A549 (cell line): Measurements from ENCODE around the gene SYT8. TPM values are rescaled to one million over a fixed set of nuclear protein-coding genes. Genes with fewer than 3 reads are reported as not detected.
"Not testable (repeated sequence)": the region's sequence is repeated elsewhere in the genome, so short reads cannot be mapped to it uniquely, and the experiment has no call there.

Source experiments
- ATAC-seq, 2 experiments: fragments of 200-7000 bp in 1 of 2; fragments of >200 bp in 1 of 2; cut with Nextera tagmentation in 1 of 2; cut with Tn5 transposase in 1 of 2; 3 replicates each; pipeline versions ENCODE4 v1.8.0 to v1.9.1; 2018 to 2020; ENCODE audit warnings: mild to moderate bottlenecking in 1 of 2, moderate library complexity in 1 of 2
- CTCF ChIA-PET: fragments of 300-600 bp; sonication (Branson Sonifier 250); formaldehyde crosslinking; extraction: SDS; loops from one replicate; lab custom pipeline; 2021; ENCODE audit warnings: antibody characterized with exemption, inconsistent platforms; lab: Yijun Ruan, JAX
- POLR2A ChIA-PET: fragments of 350-600 bp; formaldehyde crosslinking; extraction: SDS; loops from one replicate; lab custom pipeline; 2021; ENCODE audit warnings: antibody characterized with exemption, inconsistent platforms; lab: Yijun Ruan, JAX
- DNase-seq, 2 experiments: peaks; one replicate each; pipeline versions ENCODE4 v3.0.0 to v3.0.0-alpha.2; 2011 to 2016; ENCODE audit warnings: low read depth in 1 of 2, low spot score in 1 of 2
- FAIRE-seq: peaks from 2 replicates; lab custom pipeline; 2011; peaks lifted over from hg19 to GRCh38; lab: Jason Lieb, UNC
- H3K27ac ChIP-seq, 2 experiments: fragments of >200 bp; sonication (Bioruptor Twin); formaldehyde crosslinking; 3 replicates each; pipeline ENCODE4 v1.5.1; 2016 to 2017
- H3K4me1 ChIP-seq: fragments of >200 bp; sonication (Bioruptor Twin); formaldehyde crosslinking; 3 replicates; pipeline ENCODE4 v1.6.1; 2016
- H3K4me2 ChIP-seq: fragments of >200 bp; sonication (Bioruptor Twin); formaldehyde crosslinking; 3 replicates; pipeline ENCODE4 v1.6.1; 2016
- H3K4me3 ChIP-seq: fragments of >200 bp; sonication (Bioruptor Twin); formaldehyde crosslinking; 3 replicates; pipeline ENCODE4 v1.5.1; 2016
- H3K9me3 ChIP-seq: fragments of >200 bp; sonication (Bioruptor Twin); formaldehyde crosslinking; 3 replicates; pipeline ENCODE4 v1.6.1; 2016
- BCL3 ChIP-seq: fragments of >200 bp; sonication (Bioruptor Twin); formaldehyde crosslinking; IDR thresholded peaks from 3 replicates; pipeline ENCODE4 v1.6.1; 2016
- CEBPB ChIP-seq, 2 experiments: fragments of >200 bp in 1 of 2; sonication (Bioruptor Twin) in 1 of 2; formaldehyde crosslinking in 1 of 2; IDR thresholded peaks; 2 replicates each; pipeline ENCODE4 v1.6.1; 2012 to 2016
- CHD4 ChIP-seq: fragments of 200-600 bp; sonication (generic); IDR thresholded peaks from 2 replicates; pipeline ENCODE4 v1.6.1; 2016; ENCODE audit warnings: antibody characterized with exemption, mild to moderate bottlenecking, borderline replicate concordance
- ESRRA ChIP-seq: fragments of 150-350 bp; IDR thresholded peaks from 2 replicates; pipeline ENCODE4 v1.6.1; 2014; ENCODE audit warnings: mild to moderate bottlenecking, low read length, borderline replicate concordance
- FOSB ChIP-seq: fragments of 250-450 bp; sonication (Bioruptor Pico); IDR thresholded peaks from 2 replicates; pipeline ENCODE4 v1.5.0; 2020; ENCODE audit warnings: mild to moderate bottlenecking, moderate library complexity
- FOSL2 ChIP-seq, 2 experiments: fragments of 450-650 bp in 1 of 2; fragments of >200 bp in 1 of 2; sonication (Bioruptor Twin) in 1 of 2; formaldehyde crosslinking; IDR thresholded peaks; 2 replicates each; pipeline versions ENCODE4 v1.5.0 to v1.6.1; 2016 to 2020; ENCODE audit warnings: mild to moderate bottlenecking in 1 of 2, moderate library complexity in 1 of 2
- HDAC2 ChIP-seq: fragments of 200-600 bp; sonication (generic); IDR thresholded peaks from 2 replicates; pipeline ENCODE4 v1.6.1; 2016
- HOXA7 ChIP-seq: fragments of 250-450 bp; sonication (Bioruptor Pico); IDR thresholded peaks from 2 replicates; pipeline ENCODE4 v1.5.0; 2020; ENCODE audit warnings: mild to moderate bottlenecking, moderate library complexity
- HOXB13 ChIP-seq: fragments of 250-450 bp; sonication (Bioruptor Pico); IDR thresholded peaks from 2 replicates; pipeline ENCODE4 v1.5.0; 2020; ENCODE audit warnings: low read depth, mild to moderate bottlenecking, moderate library complexity
- KDM5A ChIP-seq: fragments of 200-600 bp; sonication (generic); IDR thresholded peaks from 2 replicates; pipeline ENCODE4 v1.6.1; 2016; ENCODE audit warnings: antibody characterized with exemption, mild to moderate bottlenecking
- MAX ChIP-seq: IDR thresholded peaks from 2 replicates; pipeline ENCODE4 v1.6.1; 2012
- NFE2L2 ChIP-seq: fragments of 150-350 bp; conservative IDR thresholded peaks from 2 replicates; pipeline ENCODE4 v1.6.1; 2014; ENCODE audit warnings: low read length
- NPAS2 ChIP-seq: fragments of 250-450 bp; sonication (Bioruptor Pico); IDR thresholded peaks from 2 replicates; pipeline ENCODE4 v1.8.0; 2022; ENCODE audit warnings: mild to moderate bottlenecking, moderate library complexity, borderline replicate concordance
- NR3C1 ChIP-seq: fragments of >200 bp; sonication (Bioruptor Twin); formaldehyde crosslinking; IDR thresholded peaks from 3 replicates; pipeline ENCODE4 v1.6.1; 2017
- POLR2AphosphoS2 ChIP-seq: conservative IDR thresholded peaks from 2 replicates; pipeline ENCODE4 v1.6.1; 2012; ENCODE audit warnings: low read length, improper control_type of control experiment, inconsistent platforms
- RFX5 ChIP-seq: fragments of 450-650 bp; IDR thresholded peaks from 2 replicates; pipeline ENCODE4 v1.7.1; 2014; ENCODE audit warnings: antibody characterized with exemption, mild to moderate bottlenecking, moderate library complexity
- SREBF2 ChIP-seq: fragments of 450-650 bp; IDR thresholded peaks from 2 replicates; pipeline ENCODE4 v1.6.1; 2014; ENCODE audit warnings: mild to moderate bottlenecking, moderate library complexity
- ZNF302 ChIP-seq: fragments of 250-450 bp; sonication (Bioruptor Pico); IDR thresholded peaks from 2 replicates; pipeline ENCODE4 v1.9.0; 2021; ENCODE audit warnings: inconsistent platforms, mild to moderate bottlenecking, moderate library complexity
- WGBS: methylation state at CpG from one replicate; pipeline ENCODE4 v1.1.6; 2017; ENCODE audit errors: missing lambda C conversion rate; 5-methylcytosine and 5-hydroxymethylcytosine counted together
- polyA plus RNA-seq, 4 experiments: library from polyadenylated mRNA; depleted of rRNA in 3 of 4; stranded (reverse); fragments of >200 nt; fragmentation: RNase III in 1 of 4; extraction: RNeasy Plus Mini Kit Qiagen cat#74134 plus additional on column Dnase treatment in 1 of 4; gene quantifications; 2 replicates in 3 of 4; 3 replicates in 1 of 4; pipeline ENCODE4 v1.2.3, GENCODE V29; 2011 to 2017
- TF ChIP-seq, protein P1 (sequence below): IDR thresholded peaks from 2 replicates; pipeline ENCODE4 v1.6.1; 2012; ENCODE audit warnings: low read depth, borderline replicate concordance
- TF ChIP-seq, protein P2 (sequence below): fragments of 200-600 bp; sonication (generic); IDR thresholded peaks from 2 replicates; pipeline ENCODE4 v1.6.1; 2016; ENCODE audit warnings: antibody characterized with exemption, mild to moderate bottlenecking, moderate library complexity
- TF ChIP-seq, protein P3 (sequence below): fragments of >200 bp; sonication (Bioruptor Twin); formaldehyde crosslinking; IDR thresholded peaks from 2 replicates; pipeline ENCODE4 v1.6.1; 2016

The SYT8 gene
- polyA plus RNA-seq, 2 of the 4 experiments (the other 2 are of a cell fraction) = 0.25 TPM; not detected in 1

GRCh38 chr11:1812274-1812673, 22.5 kb upstream of the SYT8 start (continued):
- TF ChIP-seq POLR2AphosphoS2 = no peak
- TF ChIP-seq, protein P1, sequence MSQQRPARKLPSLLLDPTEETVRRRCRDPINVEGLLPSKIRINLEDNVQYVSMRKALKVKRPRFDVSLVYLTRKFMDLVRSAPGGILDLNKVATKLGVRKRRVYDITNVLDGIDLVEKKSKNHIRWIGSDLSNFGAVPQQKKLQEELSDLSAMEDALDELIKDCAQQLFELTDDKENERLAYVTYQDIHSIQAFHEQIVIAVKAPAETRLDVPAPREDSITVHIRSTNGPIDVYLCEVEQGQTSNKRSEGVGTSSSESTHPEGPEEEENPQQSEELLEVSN = no peak

DNA sequence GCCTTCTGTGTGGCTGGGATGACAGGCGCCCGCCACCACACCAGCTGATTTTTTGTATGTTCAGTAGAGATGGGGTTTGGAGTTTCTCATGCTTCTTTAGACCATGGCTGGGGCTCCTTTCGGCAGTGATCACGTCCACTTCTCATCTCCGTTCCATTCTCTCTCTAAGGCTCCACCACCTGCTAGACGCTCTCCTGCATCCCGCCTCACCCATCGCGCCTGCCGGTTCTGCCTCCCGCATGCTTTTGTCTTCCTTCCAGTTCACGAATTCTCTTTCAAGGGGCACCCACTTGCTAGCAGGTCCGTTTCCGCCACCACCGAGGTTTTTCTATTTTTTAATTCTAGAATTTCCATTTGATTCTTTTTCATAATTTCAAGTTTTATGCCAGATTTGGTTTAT, 22.0 kb upstream of the SYT8 start:
- no peak for TF ChIP-seq HOXB13 (CRISPR knock-in tag)
- TF ChIP-seq, protein P2, sequence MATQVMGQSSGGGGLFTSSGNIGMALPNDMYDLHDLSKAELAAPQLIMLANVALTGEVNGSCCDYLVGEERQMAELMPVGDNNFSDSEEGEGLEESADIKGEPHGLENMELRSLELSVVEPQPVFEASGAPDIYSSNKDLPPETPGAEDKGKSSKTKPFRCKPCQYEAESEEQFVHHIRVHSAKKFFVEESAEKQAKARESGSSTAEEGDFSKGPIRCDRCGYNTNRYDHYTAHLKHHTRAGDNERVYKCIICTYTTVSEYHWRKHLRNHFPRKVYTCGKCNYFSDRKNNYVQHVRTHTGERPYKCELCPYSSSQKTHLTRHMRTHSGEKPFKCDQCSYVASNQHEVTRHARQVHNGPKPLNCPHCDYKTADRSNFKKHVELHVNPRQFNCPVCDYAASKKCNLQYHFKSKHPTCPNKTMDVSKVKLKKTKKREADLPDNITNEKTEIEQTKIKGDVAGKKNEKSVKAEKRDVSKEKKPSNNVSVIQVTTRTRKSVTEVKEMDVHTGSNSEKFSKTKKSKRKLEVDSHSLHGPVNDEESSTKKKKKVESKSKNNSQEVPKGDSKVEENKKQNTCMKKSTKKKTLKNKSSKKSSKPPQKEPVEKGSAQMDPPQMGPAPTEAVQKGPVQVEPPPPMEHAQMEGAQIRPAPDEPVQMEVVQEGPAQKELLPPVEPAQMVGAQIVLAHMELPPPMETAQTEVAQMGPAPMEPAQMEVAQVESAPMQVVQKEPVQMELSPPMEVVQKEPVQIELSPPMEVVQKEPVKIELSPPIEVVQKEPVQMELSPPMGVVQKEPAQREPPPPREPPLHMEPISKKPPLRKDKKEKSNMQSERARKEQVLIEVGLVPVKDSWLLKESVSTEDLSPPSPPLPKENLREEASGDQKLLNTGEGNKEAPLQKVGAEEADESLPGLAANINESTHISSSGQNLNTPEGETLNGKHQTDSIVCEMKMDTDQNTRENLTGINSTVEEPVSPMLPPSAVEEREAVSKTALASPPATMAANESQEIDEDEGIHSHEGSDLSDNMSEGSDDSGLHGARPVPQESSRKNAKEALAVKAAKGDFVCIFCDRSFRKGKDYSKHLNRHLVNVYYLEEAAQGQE = no peak
- ChIA-PET POLR2A (no interaction called here), CTCF (interaction anchor here (0.7 to 9.6 kb wide), 4 partner anchors 13 to 119 kb away, joined by 3 to 75 read pairs (median 47); partner anchors contain the start of gene SYT8)
- Histone ChIP-seq H3K4me2 (no peak overlapping the region), H3K4me1 (no peaks in the 10 kb centered on the region), H3K27ac (no peak overlapping the region), H3K4me3 (no peak overlapping the region), H3K9me3 (peaks cover 9% of the 10 kb centered on the region; the same call in 2 of the 3 replicates)
- no peak for ATAC-seq
- DNase-seq = no peak
- no peak for FAIRE-seq
- WGBS = 81% methylated on average over 15 of the region's 15 CpGs

- WGBS = 60% methylated on average over 9 of the region's 9 CpGs
- H3K4me1 ChIP-seq, ATAC-seq, FAIRE-seq, POLR2A ChIA-PET, H3K4me3 ChIP-seq, DNase-seq, H3K9me3 ChIP-seq, H3K27ac ChIP-seq, H3K4me2 ChIP-seq: not testable (repeated sequence)
- CTCF ChIA-PET = interaction anchor here (2.1 to 4.2 kb wide), 2 partner anchors 12 to 160 kb away, joined by 8 to 23 read pairs; no protein-coding TSS in a partner anchor
Measured at GRCh38 chr11:1813356-1813755, 21.4 kb upstream of the SYT8 start.

DNA sequence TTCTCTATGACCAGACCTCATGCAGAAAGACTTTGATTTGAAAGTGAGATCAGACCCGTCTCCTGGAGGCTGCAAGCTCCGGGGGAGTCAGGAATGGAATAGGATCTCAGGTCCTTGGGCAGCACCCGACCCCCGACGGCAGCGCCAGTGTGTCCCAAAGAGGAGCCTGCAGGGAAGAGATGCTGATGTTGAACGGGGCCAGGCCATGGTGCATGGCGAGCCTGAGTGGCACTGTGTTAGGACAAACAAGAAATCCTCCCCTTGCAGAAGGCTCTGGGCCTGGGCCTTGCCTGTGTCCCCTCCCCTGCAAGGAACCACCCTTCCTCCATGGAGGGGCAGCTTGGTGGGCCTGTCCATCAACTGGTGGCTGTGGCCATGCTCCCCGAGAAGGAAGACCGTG, 20.1 kb upstream of the SYT8 start:
- DNase-seq (no peak), ATAC-seq (no peak), FAIRE-seq (no peak)
- WGBS = 72% methylated on average over 9 of the region's 10 CpGs
- TF ChIP-seq CHD4 (no peak), KDM5A (no peak), MAX (no peak), ZNF302 (no peak), FOSB (CRISPR knock-in tag) (no peak), BCL3 (no peak), RFX5 (no peak), ESRRA (no peak), CEBPB (IDR thresholded peaks at IDR 0.05) (no peak), NR3C1 (no peak), HOXA7 (CRISPR knock-in tag) (no peak), HOXB13 (CRISPR knock-in tag) (no peak), FOSL2 (IDR thresholded peaks at IDR 0.05) (no peak), FOSL2 (CRISPR knock-in tag; IDR thresholded peaks at IDR 0.05) (no peak), SREBF2 (no peak), NPAS2 (CRISPR knock-in tag) (no peak), NFE2L2 (no peak), HDAC2 (no peak)
- TF ChIP-seq, protein P3, sequence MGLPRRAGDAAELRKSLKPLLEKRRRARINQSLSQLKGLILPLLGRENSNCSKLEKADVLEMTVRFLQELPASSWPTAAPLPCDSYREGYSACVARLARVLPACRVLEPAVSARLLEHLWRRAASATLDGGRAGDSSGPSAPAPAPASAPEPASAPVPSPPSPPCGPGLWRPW = no peak
- no peak overlapping the region for H3K27ac ChIP-seq
- ChIA-PET CTCF (interaction anchor here (0.5 to 11.8 kb wide), 8 partner anchors 11 to 162 kb away, joined by 3 to 138 read pairs (median 4); partner anchors contain the start of genes MRPL23 and SYT8), POLR2A (interaction anchor here (0.6 kb wide), 1 partner anchor 116 kb away, joined by 3 read pairs; no protein-coding TSS in a partner anchor)
- H3K4me1 ChIP-seq = no peaks in the 10 kb centered on the region
- no peak overlapping the region for H3K4me2 ChIP-seq
- no peak overlapping the region for H3K4me3 ChIP-seq
- peaks cover 12% of the 10 kb centered on the region; the same call in 2 of the 3 replicates for H3K9me3 ChIP-seq
